GM12873 (cell line): Measurements from ENCODE around the gene TNK2.

Experiments used
- TF ChIP-seq, protein P1 (sequence below): IDR thresholded peaks from 2 replicates; pipeline ENCODE4 v1.5.1; 2012; ENCODE audit warnings: low read depth, mild to moderate bottlenecking, moderate library complexity, low read length, control low read depth; ENCODE audit not compliant: insufficient read depth; ENCODE audit errors: missing control alignments

TNK2 gene

DNA sequence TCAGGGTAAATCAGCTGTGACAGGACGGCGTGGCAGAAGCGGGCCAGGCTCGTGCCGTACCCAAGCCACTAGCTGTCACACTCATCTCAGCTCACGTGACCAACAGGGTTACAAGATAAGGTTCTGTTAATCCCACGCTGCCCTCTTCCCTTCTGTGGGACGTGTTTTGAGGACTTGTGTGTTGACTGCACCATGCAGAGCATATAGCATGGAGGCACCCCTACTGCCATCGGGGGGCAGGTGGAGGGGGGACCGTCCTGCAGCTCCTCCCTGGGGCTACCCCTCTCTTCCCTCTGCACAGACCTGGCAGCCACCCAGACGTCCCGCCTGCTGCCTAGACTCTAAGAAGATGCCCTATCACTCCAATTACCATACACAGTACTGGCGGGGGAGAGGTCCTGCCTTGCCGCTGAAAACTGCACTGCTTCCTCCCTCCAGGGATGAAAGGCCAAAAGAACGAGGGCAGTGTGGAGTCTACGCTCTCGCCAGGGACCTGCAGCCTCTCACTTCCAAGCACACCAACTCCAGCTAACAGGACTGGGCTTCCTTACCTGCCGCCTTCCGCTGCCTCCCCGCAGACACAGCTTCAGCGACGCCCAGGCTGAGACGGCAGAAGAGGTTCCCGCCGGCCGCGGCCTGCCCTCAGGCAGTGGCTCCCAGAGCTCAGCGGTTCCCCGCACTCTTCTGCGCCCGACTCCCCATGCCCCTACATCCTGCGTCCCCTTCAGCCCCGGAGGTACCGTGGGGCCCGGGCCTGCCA is at the start of gene TNK2:
Gene TNK2 (minus strand): TSS at position 618 of the 760 bp plus-strand sequence. CDS start 19,963 bp downstream, outside the sequence.
- TF ChIP-seq, protein P1, sequence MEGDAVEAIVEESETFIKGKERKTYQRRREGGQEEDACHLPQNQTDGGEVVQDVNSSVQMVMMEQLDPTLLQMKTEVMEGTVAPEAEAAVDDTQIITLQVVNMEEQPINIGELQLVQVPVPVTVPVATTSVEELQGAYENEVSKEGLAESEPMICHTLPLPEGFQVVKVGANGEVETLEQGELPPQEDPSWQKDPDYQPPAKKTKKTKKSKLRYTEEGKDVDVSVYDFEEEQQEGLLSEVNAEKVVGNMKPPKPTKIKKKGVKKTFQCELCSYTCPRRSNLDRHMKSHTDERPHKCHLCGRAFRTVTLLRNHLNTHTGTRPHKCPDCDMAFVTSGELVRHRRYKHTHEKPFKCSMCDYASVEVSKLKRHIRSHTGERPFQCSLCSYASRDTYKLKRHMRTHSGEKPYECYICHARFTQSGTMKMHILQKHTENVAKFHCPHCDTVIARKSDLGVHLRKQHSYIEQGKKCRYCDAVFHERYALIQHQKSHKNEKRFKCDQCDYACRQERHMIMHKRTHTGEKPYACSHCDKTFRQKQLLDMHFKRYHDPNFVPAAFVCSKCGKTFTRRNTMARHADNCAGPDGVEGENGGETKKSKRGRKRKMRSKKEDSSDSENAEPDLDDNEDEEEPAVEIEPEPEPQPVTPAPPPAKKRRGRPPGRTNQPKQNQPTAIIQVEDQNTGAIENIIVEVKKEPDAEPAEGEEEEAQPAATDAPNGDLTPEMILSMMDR = no peak

GRCh38 chr3:195956577-195956976 is 48.2 kb upstream of the TNK2 start:
- TF ChIP-seq, protein P1 = no peak

DNA sequence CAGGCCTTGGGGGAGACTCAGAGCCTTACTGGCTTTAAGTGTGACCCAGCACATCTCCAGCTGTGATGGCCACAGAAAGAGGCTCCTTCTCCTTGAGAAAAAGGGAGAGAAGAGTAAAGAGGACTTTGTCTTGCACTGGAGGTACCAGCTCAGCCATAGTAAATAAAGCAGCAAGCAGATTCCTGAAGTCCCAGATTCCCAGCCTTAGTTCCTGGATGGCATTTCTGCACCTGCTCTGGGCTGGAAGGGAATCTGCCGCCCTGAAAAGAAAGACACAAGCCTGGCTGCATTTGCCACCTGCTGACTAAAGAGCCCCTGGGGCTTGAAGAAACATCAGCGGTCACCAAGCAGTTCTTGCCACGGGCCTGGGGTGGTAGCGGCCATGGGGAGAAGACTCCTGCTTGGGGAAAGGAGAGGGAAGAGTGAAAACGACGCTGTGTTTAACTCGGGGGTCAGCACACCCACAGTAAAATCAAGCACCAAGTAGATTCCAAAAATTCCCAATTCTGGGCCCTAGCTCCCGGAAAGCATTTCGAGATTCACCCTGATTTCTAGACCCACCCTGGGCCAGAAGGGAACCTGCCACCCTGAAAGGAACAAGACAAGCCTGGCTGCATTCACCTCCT is 24.2 kb upstream of the TNK2 start:
- TF ChIP-seq, protein P1 = no peak

DNA sequence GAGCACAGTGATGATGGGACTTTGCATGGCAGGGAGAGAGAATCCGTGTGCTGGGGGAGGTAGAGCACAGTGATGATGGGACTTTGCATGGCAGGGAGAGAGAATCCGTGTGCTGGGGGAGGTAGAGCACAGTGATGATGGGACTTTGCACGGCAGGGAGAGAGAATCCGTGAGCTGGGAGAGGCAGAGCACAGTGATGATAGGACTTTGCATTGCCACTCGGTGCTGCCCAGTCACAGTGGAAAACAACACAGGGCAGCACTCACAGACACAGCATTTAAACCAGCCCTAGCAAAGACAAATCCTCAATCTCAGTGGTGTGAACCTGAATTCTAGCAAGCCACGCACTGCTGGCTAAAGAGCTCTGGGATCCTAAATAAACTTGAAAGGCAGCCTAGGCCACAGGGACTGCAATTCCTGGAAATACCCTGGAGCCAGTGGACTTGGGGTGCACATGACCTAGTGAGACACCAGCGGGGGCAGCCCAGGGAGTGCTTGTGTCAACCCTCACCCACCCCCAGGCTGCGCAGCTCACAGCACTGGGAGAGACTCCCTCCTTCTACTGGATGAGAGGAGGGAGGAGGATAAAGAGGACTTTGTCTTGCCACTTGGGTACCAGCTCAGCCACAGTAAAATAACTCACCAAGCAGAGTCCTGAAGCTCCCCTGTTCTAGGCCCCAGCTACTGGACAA is 23.4 kb upstream of the TNK2 start:
- TF ChIP-seq, protein P1 = no peak

GRCh38 chr3:195929452-195929851 is 21.1 kb upstream of the TNK2 start:
- TF ChIP-seq, protein P1 = no peak

- TF ChIP-seq, protein P1 = no peak
Measured at GRCh38 chr3:195921334-195921791, 13.0 kb upstream of the TNK2 start.

GRCh38 chr3:195918176-195918575 is 9.8 kb upstream of the TNK2 start:
- TF ChIP-seq, protein P1 = no peak
